ENCODE data around the gene NOC3L.

The NOC3L gene

GRCh38 chr10:94405406-94405805 lies 42.7 kb upstream of the NOC3L start:
- TF ChIP-seq CTCF (IDR thresholded peaks at IDR 0.05; ENCODE audit: insufficient read depth, low read length, poor library complexity, severe bottlenecking): no peak
- H3K27me3 ChIP-seq (replicated peaks; ENCODE audit: control insufficient read depth, insufficient read depth, low read length): no peaks in the 10 kb centered on the region
- H3K36me3 ChIP-seq (ENCODE audit: control insufficient read depth, insufficient read depth, low read length): no peaks in the 10 kb centered on the region
- H3K4me3 ChIP-seq (replicated peaks; ENCODE audit: low read depth, low read length): no peak overlapping the region
- DNase-seq (ENCODE audit: extremely low read depth, insufficient read length): no peak

- no peak for TF ChIP-seq CTCF (IDR thresholded peaks at IDR 0.05; ENCODE audit: insufficient read depth, low read length, poor library complexity, severe bottlenecking)
- no peaks in the 10 kb centered on the region for H3K27me3 ChIP-seq (replicated peaks; ENCODE audit: control insufficient read depth, insufficient read depth, low read length)
- peak; percentile 81 for DNase-seq (ENCODE audit: extremely low read depth, insufficient read length)
- H3K4me3 ChIP-seq (replicated peaks; ENCODE audit: low read depth, low read length): peak overlapping the region; percentile 79
- no peaks in the 10 kb centered on the region for H3K36me3 ChIP-seq (ENCODE audit: control insufficient read depth, insufficient read depth, low read length)
Measured at GRCh38 chr10:94403380-94404213, 40.9 kb upstream of the NOC3L start.

GRCh38 chr10:94402843-94403379 lies 40.2 kb upstream of the NOC3L start:
- no peaks in the 10 kb centered on the region for H3K27me3 ChIP-seq (replicated peaks; ENCODE audit: control insufficient read depth, insufficient read depth, low read length)
- TF ChIP-seq CTCF (IDR thresholded peaks at IDR 0.05; ENCODE audit: insufficient read depth, low read length, poor library complexity, severe bottlenecking): no peak
- DNase-seq (ENCODE audit: extremely low read depth, insufficient read length): peak; percentile 73
- H3K4me3 ChIP-seq (replicated peaks; ENCODE audit: low read depth, low read length): peak overlapping the region; percentile 79
- no peaks in the 10 kb centered on the region for H3K36me3 ChIP-seq (ENCODE audit: control insufficient read depth, insufficient read depth, low read length)

- TF ChIP-seq CTCF (IDR thresholded peaks at IDR 0.05; ENCODE audit: insufficient read depth, low read length, poor library complexity, severe bottlenecking): peak; percentile 7
- Histone ChIP-seq H3K36me3 (ENCODE audit: control insufficient read depth, insufficient read depth, low read length) (no peaks in the 10 kb centered on the region), H3K27me3 (replicated peaks; ENCODE audit: control insufficient read depth, insufficient read depth, low read length) (no peaks in the 10 kb centered on the region), H3K4me3 (replicated peaks; ENCODE audit: low read depth, low read length) (peak within 1 kb of the TSS; percentile 79)
- peak; percentile 94 for DNase-seq (ENCODE audit: extremely low read depth, insufficient read length)
Measured at GRCh38 chr10:94402204-94402842, 39.6 kb upstream of the NOC3L start, which contains the start of gene TBC1D12. Gene TBC1D12, plus strand, starts transcription at chr10:94402541. Its CDS starts 73 bp downstream, at chr10:94402614.

GRCh38 chr10:94398762-94399161 lies 36.0 kb upstream of the NOC3L start:
- DNase-seq (ENCODE audit: extremely low read depth, insufficient read length): no peak
- H3K36me3 ChIP-seq (ENCODE audit: control insufficient read depth, insufficient read depth, low read length): no peaks in the 10 kb centered on the region
- H3K27me3 ChIP-seq (replicated peaks; ENCODE audit: control insufficient read depth, insufficient read depth, low read length): no peaks in the 10 kb centered on the region
- no peak for TF ChIP-seq CTCF (IDR thresholded peaks at IDR 0.05; ENCODE audit: insufficient read depth, low read length, poor library complexity, severe bottlenecking)
- no peak overlapping the region for H3K4me3 ChIP-seq (replicated peaks; ENCODE audit: low read depth, low read length)

Measured in GM06990 (cell line).